Smooth muscle cell of the brain vasculature (primary cell): Measurements from ENCODE around the gene MEIOC.
"Not testable (repeated sequence)": the region's sequence is repeated elsewhere in the genome, so short reads cannot be mapped to it uniquely, and the experiment has no call there.

Source experiments
- DNase-seq: peaks from one replicate; pipeline ENCODE4 v3.0.0-alpha.2; 2012; ENCODE audit warnings: low read depth, low spot score

The MEIOC gene

GRCh38 chr17:44647736-44648135, 8.5 kb upstream of the MEIOC start:
- no peak for DNase-seq

GRCh38 chr17:44648963-44649362, 7.3 kb upstream of the MEIOC start:
- DNase-seq, result no peak

- DNase-seq, result no peak
These were observed 5.0 kb upstream of the MEIOC start for GRCh38 chr17:44651228-44651627.

- no peak for DNase-seq
These were observed 3.5 kb upstream of the MEIOC start for GRCh38 chr17:44652727-44653126.

GRCh38 chr17:44653384-44653783, 2.9 kb upstream of the MEIOC start:
- DNase-seq, result no peak

- DNase-seq, result no peak
These were observed 2.3 kb upstream of the MEIOC start for GRCh38 chr17:44653954-44654353.

- no peak for DNase-seq
These were observed 5.6 kb downstream of the MEIOC start for GRCh38 chr17:44661835-44662234.

- no peak for DNase-seq
These were observed 6.8 kb downstream of the MEIOC start for GRCh38 chr17:44663095-44663494.

- DNase-seq, result no peak
These were observed 8.6 kb downstream of the MEIOC start for GRCh38 chr17:44664867-44665266.

GRCh38 chr17:44666006-44666405, 9.7 kb downstream of the MEIOC start:
- no peak for DNase-seq

GRCh38 chr17:44672479-44673093, 16.3 kb downstream of the MEIOC start:
- DNase-seq, result no peak

- DNase-seq, result no peak
These were observed 17.6 kb downstream of the MEIOC start for GRCh38 chr17:44673893-44674292.

- DNase-seq, result no peak
These were observed 20.9 kb downstream of the MEIOC start for GRCh38 chr17:44677136-44677535.

- not testable (repeated sequence) for DNase-seq
These were observed 27.0 kb downstream of the MEIOC start for GRCh38 chr17:44683303-44683702.

- DNase-seq, result no peak
These were observed 31.5 kb downstream of the MEIOC start for GRCh38 chr17:44687756-44688155.

GRCh38 chr17:44688200-44688599, 31.9 kb downstream of the MEIOC start:
- DNase-seq, result no peak

- DNase-seq, result no peak
These were observed 32.6 kb downstream of the MEIOC start for GRCh38 chr17:44688675-44689476.

GRCh38 chr17:44689477-44690217, 33.4 kb downstream of the MEIOC start, which contains the start of gene CCDC43:
CCDC43 (minus strand) TSS chr17:44689776; CDS start chr17:44689753, 23 bp downstream.
- DNase-seq, result peak; percentile 80

GRCh38 chr17:44690746-44691306, 34.6 kb downstream of the MEIOC start:
- DNase-seq, result not testable (repeated sequence)

GRCh38 chr17:44693609-44694008, 37.3 kb downstream of the MEIOC start:
- DNase-seq, result no peak

GRCh38 chr17:44700288-44700687, 44.0 kb downstream of the MEIOC start:
- not testable (repeated sequence) for DNase-seq

GRCh38 chr17:44707755-44708400, 51.6 kb downstream of the MEIOC start:
- no peak for DNase-seq
